Esophagus squamous epithelium (tissue), 5 donors: ENCODE results near the gene CNTNAP2. TPM values are rescaled to one million over a fixed set of nuclear protein-coding genes. Genes with fewer than 3 reads are reported as not detected.

Experiments used
- DNase-seq: peaks from one replicate; lab custom pipeline; 2025; lab: John Stamatoyannopoulos, UW
- H3K27ac ChIP-seq, 4 donors: fragments of 200-600 bp; sonication (generic); one replicate each; pipeline ENCODE4 v1.5.1; 2016 to 2019; ENCODE audit warnings: mild to moderate bottlenecking in 1 of 4
- H3K27me3 ChIP-seq, 4 donors: fragments of 200-600 bp; sonication (generic); 1 replicate in 3 of 4; 2 replicates in 1 of 4; pipeline versions ENCODE4 v1.5.1 to v1.6.0; 2017 to 2021; ENCODE audit warnings: antibody characterized with exemption in 1 of 4
- H3K36me3 ChIP-seq, 3 donors: fragments of 200-600 bp; sonication (generic); one replicate each; pipeline ENCODE4 v1.5.1; 2016 to 2019
- H3K4me1 ChIP-seq, 3 donors: fragments of 200-600 bp; sonication (generic); one replicate each; pipeline ENCODE4 v1.5.1; 2017 to 2019
- H3K4me3 ChIP-seq, 4 donors: fragments of 200-600 bp; sonication (generic); 1 replicate in 3 of 4; 2 replicates in 1 of 4; pipeline ENCODE4 v1.5.1; 2016 to 2019; ENCODE audit warnings: mild to moderate bottlenecking in 2 of 4, moderate library complexity in 1 of 4
- H3K9me3 ChIP-seq, 3 donors: fragments of 200-600 bp; sonication (generic); one replicate each; pipeline ENCODE4 v1.5.1; 2016 to 2019
- POLR2A ChIP-seq, 4 donors: fragments of 450-650 bp; IDR thresholded peaks; one replicate each; pipeline ENCODE4 v1.6.1; 2017; ENCODE audit warnings: antibody characterized with exemption in 4 of 4, mild to moderate bottlenecking in 4 of 4, moderate library complexity in 3 of 4
- WGBS, 2 donors: methylation state at CpG; one replicate each; pipeline ENCODE4 v1.1.5; 2018; 5-methylcytosine and 5-hydroxymethylcytosine counted together
- intact Hi-C: fragments of 100-400 bp; cut with DNase I; formaldehyde crosslinking; loops from one replicate; pipeline ENCODE4 v1.15.0; 2022
- total RNA-seq, 4 donors: library from RNA; depleted of rRNA; stranded (reverse); fragments of >200 nt; gene quantifications; one replicate each; pipeline ENCODE4 v1.1.0, GENCODE V29; 2016
- TF ChIP-seq, protein P1 (sequence below), 6 experiments: fragments of 450-650 bp in 4 of 6; fragments of 200-600 bp in 2 of 6; sonication (generic) in 2 of 6; IDR thresholded peaks; one replicate each; pipeline ENCODE4 v1.5.1; 2016 to 2019; ENCODE audit warnings: antibody characterized with exemption in 6 of 6, mild to moderate bottlenecking in 4 of 6, moderate library complexity in 4 of 6
- donor health status: DM: yes; HTN: yes; CAD: no.

Gene CNTNAP2
- total RNA-seq, 4 donors from 2014 or later: 0.95 to 2.3 (median 1.2) TPM

- H3K36me3 ChIP-seq: no peaks in the 10 kb centered on the region
- H3K4me1 ChIP-seq: no peaks in the 10 kb centered on the region
- DNase-seq: no peak
- no peak overlapping the region for H3K27ac ChIP-seq
- no peaks in the 10 kb centered on the region for H3K27me3 ChIP-seq
- 57 to 65% methylated on average over 4 of the region's 4 CpGs for WGBS, 2 donors
- no peaks in the 10 kb centered on the region for H3K9me3 ChIP-seq
- TF ChIP-seq, protein P1, sequence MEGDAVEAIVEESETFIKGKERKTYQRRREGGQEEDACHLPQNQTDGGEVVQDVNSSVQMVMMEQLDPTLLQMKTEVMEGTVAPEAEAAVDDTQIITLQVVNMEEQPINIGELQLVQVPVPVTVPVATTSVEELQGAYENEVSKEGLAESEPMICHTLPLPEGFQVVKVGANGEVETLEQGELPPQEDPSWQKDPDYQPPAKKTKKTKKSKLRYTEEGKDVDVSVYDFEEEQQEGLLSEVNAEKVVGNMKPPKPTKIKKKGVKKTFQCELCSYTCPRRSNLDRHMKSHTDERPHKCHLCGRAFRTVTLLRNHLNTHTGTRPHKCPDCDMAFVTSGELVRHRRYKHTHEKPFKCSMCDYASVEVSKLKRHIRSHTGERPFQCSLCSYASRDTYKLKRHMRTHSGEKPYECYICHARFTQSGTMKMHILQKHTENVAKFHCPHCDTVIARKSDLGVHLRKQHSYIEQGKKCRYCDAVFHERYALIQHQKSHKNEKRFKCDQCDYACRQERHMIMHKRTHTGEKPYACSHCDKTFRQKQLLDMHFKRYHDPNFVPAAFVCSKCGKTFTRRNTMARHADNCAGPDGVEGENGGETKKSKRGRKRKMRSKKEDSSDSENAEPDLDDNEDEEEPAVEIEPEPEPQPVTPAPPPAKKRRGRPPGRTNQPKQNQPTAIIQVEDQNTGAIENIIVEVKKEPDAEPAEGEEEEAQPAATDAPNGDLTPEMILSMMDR (IDR thresholded peaks at IDR 0.05): no peak
- TF ChIP-seq POLR2A (IDR thresholded peaks at IDR 0.05): no peak
- no peak overlapping the region for H3K4me3 ChIP-seq
- intact Hi-C loops: no loop called here
Observed at GRCh38 chr7:146709451-146710027, 592.9 kb downstream of the CNTNAP2 start.

GRCh38 chr7:146713205-146713604 is 596.6 kb downstream of the CNTNAP2 start:
- TF ChIP-seq, protein P1 (IDR thresholded peaks at IDR 0.05): no peak
- no peak for TF ChIP-seq POLR2A (IDR thresholded peaks at IDR 0.05)
- no peak overlapping the region for H3K4me3 ChIP-seq
- H3K4me1 ChIP-seq: no peaks in the 10 kb centered on the region
- 64 to 75% methylated on average over 1 of the region's 1 CpG for WGBS, 2 donors
- H3K27ac ChIP-seq: no peak overlapping the region
- DNase-seq: no peak
- no peaks in the 10 kb centered on the region for H3K36me3 ChIP-seq
- H3K27me3 ChIP-seq: no peaks in the 10 kb centered on the region
- no peaks in the 10 kb centered on the region for H3K9me3 ChIP-seq
- intact Hi-C loops: no loop called here

GRCh38 chr7:146713934-146714333 is 597.3 kb downstream of the CNTNAP2 start:
- WGBS, 2 donors: 87% methylated on average over 3 of the region's 3 CpGs
- H3K9me3 ChIP-seq: no peaks in the 10 kb centered on the region
- H3K4me1 ChIP-seq: no peaks in the 10 kb centered on the region
- DNase-seq: no peak
- no peak overlapping the region for H3K27ac ChIP-seq
- H3K4me3 ChIP-seq: no peak overlapping the region
- H3K36me3 ChIP-seq: no peaks in the 10 kb centered on the region
- no peak for TF ChIP-seq POLR2A (IDR thresholded peaks at IDR 0.05)
- TF ChIP-seq, protein P1 (IDR thresholded peaks at IDR 0.05): no peak
- H3K27me3 ChIP-seq: no peaks in the 10 kb centered on the region
- intact Hi-C loops: no loop called here

- no peak for TF ChIP-seq POLR2A (IDR thresholded peaks at IDR 0.05)
- TF ChIP-seq, protein P1 (IDR thresholded peaks at IDR 0.05): no peak
- no peak overlapping the region for H3K4me3 ChIP-seq
- H3K36me3 ChIP-seq: no peaks in the 10 kb centered on the region
- DNase-seq: no peak
- no peaks in the 10 kb centered on the region for H3K4me1 ChIP-seq
- H3K27me3 ChIP-seq: no peaks in the 10 kb centered on the region
- 31 to 38% methylated on average over 2 of the region's 2 CpGs for WGBS, 2 donors
- no peaks in the 10 kb centered on the region for H3K9me3 ChIP-seq
- intact Hi-C loops: no loop called here
- no peak overlapping the region for H3K27ac ChIP-seq
Observed at GRCh38 chr7:146720195-146720594, 603.6 kb downstream of the CNTNAP2 start.

- TF ChIP-seq, protein P1 (IDR thresholded peaks at IDR 0.05): no peak
- no peak for TF ChIP-seq POLR2A (IDR thresholded peaks at IDR 0.05)
- H3K27me3 ChIP-seq: no peaks in the 10 kb centered on the region
- WGBS, 2 donors: 33 to 38% methylated on average over 1 of the region's 1 CpG
- no peak overlapping the region for H3K27ac ChIP-seq
- H3K4me3 ChIP-seq: no peak overlapping the region
- H3K4me1 ChIP-seq: no peaks in the 10 kb centered on the region
- DNase-seq: no peak
- no peaks in the 10 kb centered on the region for H3K9me3 ChIP-seq
- H3K36me3 ChIP-seq: no peaks in the 10 kb centered on the region
- intact Hi-C loops: no loop called here
Observed at GRCh38 chr7:146722986-146723385, 606.4 kb downstream of the CNTNAP2 start.
